Stomach (tissue), 4 donors: ENCODE data around the gene MYL5.

Experiments used
- EP300 ChIP-seq: sonication (generic); formaldehyde crosslinking; IDR thresholded peaks from one replicate; pipeline ENCODE4 v1.6.1; 2017; ENCODE audit warnings: antibody characterized with exemption
- POLR2A ChIP-seq, 4 donors: fragments of 450-650 bp; IDR thresholded peaks; one replicate each; pipeline ENCODE4 v1.6.1; 2016; ENCODE audit warnings: antibody characterized with exemption in 4 of 4, control low read depth in 2 of 4, mild to moderate bottlenecking in 1 of 4, moderate library complexity in 1 of 4
- TF ChIP-seq, protein P1 (sequence below), 7 experiments: fragments of 450-650 bp in 4 of 7; fragments of 200-600 bp in 3 of 7; sonication (generic) in 3 of 7; IDR thresholded peaks; one replicate each; pipeline ENCODE4 v1.5.1; 2016 to 2019; ENCODE audit warnings: antibody characterized with exemption in 7 of 7, control low read depth in 2 of 7, mild to moderate bottlenecking in 1 of 7

DNA sequence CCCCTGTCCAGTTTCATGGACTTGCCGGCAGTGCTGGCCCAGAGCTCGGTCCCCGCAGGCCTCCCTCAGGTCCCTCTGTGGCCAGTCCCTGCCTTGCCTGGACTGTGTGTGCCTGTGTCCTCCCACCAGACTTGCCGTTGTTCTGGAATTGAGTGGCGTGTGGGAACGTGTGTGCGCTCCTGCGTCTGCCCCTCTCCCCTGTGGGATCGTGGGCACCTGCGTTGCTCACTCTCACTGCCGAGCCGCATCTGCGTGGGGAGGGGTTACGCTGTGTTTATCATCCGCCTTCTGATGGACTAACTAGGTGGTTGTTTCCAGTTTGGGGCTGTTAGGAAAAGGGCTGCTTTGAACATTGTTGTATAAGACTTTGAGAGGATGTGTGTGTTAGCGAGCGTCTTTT is 52.5 kb downstream of the MYL5 start:
- TF ChIP-seq, protein P1, sequence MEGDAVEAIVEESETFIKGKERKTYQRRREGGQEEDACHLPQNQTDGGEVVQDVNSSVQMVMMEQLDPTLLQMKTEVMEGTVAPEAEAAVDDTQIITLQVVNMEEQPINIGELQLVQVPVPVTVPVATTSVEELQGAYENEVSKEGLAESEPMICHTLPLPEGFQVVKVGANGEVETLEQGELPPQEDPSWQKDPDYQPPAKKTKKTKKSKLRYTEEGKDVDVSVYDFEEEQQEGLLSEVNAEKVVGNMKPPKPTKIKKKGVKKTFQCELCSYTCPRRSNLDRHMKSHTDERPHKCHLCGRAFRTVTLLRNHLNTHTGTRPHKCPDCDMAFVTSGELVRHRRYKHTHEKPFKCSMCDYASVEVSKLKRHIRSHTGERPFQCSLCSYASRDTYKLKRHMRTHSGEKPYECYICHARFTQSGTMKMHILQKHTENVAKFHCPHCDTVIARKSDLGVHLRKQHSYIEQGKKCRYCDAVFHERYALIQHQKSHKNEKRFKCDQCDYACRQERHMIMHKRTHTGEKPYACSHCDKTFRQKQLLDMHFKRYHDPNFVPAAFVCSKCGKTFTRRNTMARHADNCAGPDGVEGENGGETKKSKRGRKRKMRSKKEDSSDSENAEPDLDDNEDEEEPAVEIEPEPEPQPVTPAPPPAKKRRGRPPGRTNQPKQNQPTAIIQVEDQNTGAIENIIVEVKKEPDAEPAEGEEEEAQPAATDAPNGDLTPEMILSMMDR (IDR thresholded peaks at IDR 0.05), result no peak
- TF ChIP-seq EP300, result no peak
- no peak for TF ChIP-seq POLR2A (IDR thresholded peaks at IDR 0.05)
